Fibroblast of mammary gland (primary cell): ENCODE measurements around the gene STK38.
A peak's percentile ranks its signal among the peaks of the same experiment; 100 is the strongest.

Source experiments
- DNase-seq: peaks from one replicate; pipeline ENCODE4 v3.0.0-alpha.2; 2010; ENCODE audit warnings: low read depth
- H3K4me3 ChIP-seq: 2 replicates; pipeline ENCODE4 v1.5.1; 2011; ENCODE audit warnings: low read depth, mild to moderate bottlenecking, low read length, moderate library complexity; ENCODE audit not compliant: control insufficient read depth
- CTCF ChIP-seq: conservative IDR thresholded peaks from 2 replicates; pipeline ENCODE4 v1.5.1; 2011; ENCODE audit warnings: low read depth, low read length, inconsistent platforms; ENCODE audit not compliant: control insufficient read depth, insufficient read depth

STK38 gene

GRCh38 chr6:36544228-36544627 is 3.1 kb downstream of the STK38 start:
- no peak overlapping the region for H3K4me3 ChIP-seq
- TF ChIP-seq CTCF, result no peak
- peak; percentile 77 for DNase-seq

- H3K4me3 ChIP-seq, result no peak overlapping the region
- DNase-seq, result no peak
Measured at GRCh38 chr6:36542041-36542440, 5.2 kb downstream of the STK38 start.

GRCh38 chr6:36539814-36540568 is 7.3 kb downstream of the STK38 start:
- no peak overlapping the region for H3K4me3 ChIP-seq
- DNase-seq, result no peak
- peak; percentile 10 for TF ChIP-seq CTCF

More at GRCh38 chr6:36542041-36542440, 5.2 kb downstream of the STK38 start:
- no peak for TF ChIP-seq CTCF

GRCh38 chr6:36536873-36537547 is 10.3 kb downstream of the STK38 start:
- TF ChIP-seq CTCF, result no peak
- no peak overlapping the region for H3K4me3 ChIP-seq
- no peak for DNase-seq

- no peak for DNase-seq
- H3K4me3 ChIP-seq, result no peak overlapping the region
- no peak for TF ChIP-seq CTCF
Measured at GRCh38 chr6:36533321-36533720, 14.0 kb downstream of the STK38 start.

GRCh38 chr6:36526066-36526465 is 21.2 kb downstream of the STK38 start:
- TF ChIP-seq CTCF, result no peak
- H3K4me3 ChIP-seq, result no peak overlapping the region
- no peak for DNase-seq

GRCh38 chr6:36525346-36525745 is 21.9 kb downstream of the STK38 start:
- no peak overlapping the region for H3K4me3 ChIP-seq
- no peak for DNase-seq
- TF ChIP-seq CTCF, result no peak
